Measurements from ENCODE around the gene FOXC2.

Gene FOXC2

DNA sequence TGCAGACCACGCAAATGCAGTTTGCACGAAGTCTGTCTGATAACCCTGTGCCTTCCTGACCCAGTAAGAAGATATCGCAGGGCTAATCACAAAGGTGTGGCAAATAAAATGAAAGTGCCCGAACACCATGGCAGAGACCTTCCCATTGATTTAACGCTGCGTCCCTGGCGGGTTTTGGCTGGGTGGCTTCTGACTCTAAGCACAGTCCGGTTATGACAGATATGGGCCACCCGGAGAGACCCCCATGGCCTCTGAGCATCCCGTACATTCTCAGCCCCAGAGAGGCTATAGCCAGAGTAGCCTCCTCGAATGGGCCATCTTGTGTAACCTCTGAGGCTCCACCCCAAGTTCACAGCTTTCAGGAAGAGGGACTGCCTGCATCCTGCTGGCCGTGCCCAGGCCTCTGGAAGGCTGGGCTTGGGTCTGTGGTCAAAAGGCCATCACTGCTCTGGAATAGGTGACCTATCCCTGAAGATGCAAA, 5.5 kb downstream of the FOXC2 start:
- Histone ChIP-seq H2AFZ (ENCODE audit: low read depth, low read length) (no peak overlapping the region), H3K36me3 (ENCODE audit: insufficient read depth, low read length) (no peaks in the 10 kb centered on the region), H3K4me2 (ENCODE audit: insufficient read depth, low read length) (no peak overlapping the region), H3K9me3 (ENCODE audit: insufficient read depth, low read length, severe bottlenecking) (no peaks in the 10 kb centered on the region), H3K4me1 (ENCODE audit: insufficient read depth, low read length) (no peaks in the 10 kb centered on the region), H3K27me3 (ENCODE audit: insufficient read depth, low read length, poor library complexity) (no peaks in the 10 kb centered on the region), H3K27ac (ENCODE audit: low read length) (no peak overlapping the region), H3K4me3 (ENCODE audit: low read depth in 1 of 2, low read length in 2 of 2) (no peak overlapping the region), H3K9ac (ENCODE audit: low read depth, low read length) (no peak overlapping the region), H3K79me2 (ENCODE audit: insufficient read depth, low read length) (no peaks in the 10 kb centered on the region), H4K20me1 (ENCODE audit: insufficient read depth, low read length) (no peaks in the 10 kb centered on the region)
- TF ChIP-seq, protein P1, sequence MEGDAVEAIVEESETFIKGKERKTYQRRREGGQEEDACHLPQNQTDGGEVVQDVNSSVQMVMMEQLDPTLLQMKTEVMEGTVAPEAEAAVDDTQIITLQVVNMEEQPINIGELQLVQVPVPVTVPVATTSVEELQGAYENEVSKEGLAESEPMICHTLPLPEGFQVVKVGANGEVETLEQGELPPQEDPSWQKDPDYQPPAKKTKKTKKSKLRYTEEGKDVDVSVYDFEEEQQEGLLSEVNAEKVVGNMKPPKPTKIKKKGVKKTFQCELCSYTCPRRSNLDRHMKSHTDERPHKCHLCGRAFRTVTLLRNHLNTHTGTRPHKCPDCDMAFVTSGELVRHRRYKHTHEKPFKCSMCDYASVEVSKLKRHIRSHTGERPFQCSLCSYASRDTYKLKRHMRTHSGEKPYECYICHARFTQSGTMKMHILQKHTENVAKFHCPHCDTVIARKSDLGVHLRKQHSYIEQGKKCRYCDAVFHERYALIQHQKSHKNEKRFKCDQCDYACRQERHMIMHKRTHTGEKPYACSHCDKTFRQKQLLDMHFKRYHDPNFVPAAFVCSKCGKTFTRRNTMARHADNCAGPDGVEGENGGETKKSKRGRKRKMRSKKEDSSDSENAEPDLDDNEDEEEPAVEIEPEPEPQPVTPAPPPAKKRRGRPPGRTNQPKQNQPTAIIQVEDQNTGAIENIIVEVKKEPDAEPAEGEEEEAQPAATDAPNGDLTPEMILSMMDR (IDR thresholded peaks at IDR 0.05; ENCODE audit: borderline replicate concordance, extremely low read depth, low read length, poor library complexity, severe bottlenecking), result no peak
- TF ChIP-seq EZH2 (IDR thresholded peaks at IDR 0.05; ENCODE audit: borderline replicate concordance, low read depth, low read length, severe bottlenecking), result no peak
- no peak for DNase-seq
- no peak for ATAC-seq (ENCODE audit: insufficient read depth, low read depth)

DNA sequence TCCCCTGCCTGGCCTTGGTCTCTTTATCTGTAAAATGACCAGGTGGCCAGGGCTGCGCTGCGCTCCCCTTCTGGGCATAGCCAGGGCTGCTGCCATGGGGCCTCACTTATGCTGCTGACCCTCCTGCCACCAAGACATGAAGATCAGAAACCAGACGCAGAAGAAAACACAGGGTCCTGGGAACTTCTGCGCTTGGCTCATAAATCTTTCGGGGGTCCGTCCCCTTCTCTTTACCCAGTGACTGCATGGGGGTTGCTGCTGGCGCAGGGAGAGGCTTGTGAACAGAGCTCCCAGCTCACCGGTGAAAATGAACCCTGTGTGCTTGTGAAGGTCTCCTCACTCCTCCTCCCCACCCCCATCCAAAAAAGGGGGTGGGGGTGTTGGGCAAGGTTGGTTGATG, 6.0 kb downstream of the FOXC2 start:
- no peak overlapping the region for H3K9ac ChIP-seq (ENCODE audit: low read depth, low read length)
- no peak overlapping the region for H3K4me3 ChIP-seq (ENCODE audit: low read depth in 1 of 2, low read length in 2 of 2)
- no peaks in the 10 kb centered on the region for H3K79me2 ChIP-seq (ENCODE audit: insufficient read depth, low read length)
- H3K27me3 ChIP-seq (ENCODE audit: insufficient read depth, low read length, poor library complexity), result no peaks in the 10 kb centered on the region
- H3K27ac ChIP-seq (ENCODE audit: low read length), result no peak overlapping the region
- no peak overlapping the region for H3K4me2 ChIP-seq (ENCODE audit: insufficient read depth, low read length)
- TF ChIP-seq, protein P1 (IDR thresholded peaks at IDR 0.05; ENCODE audit: borderline replicate concordance, extremely low read depth, low read length, poor library complexity, severe bottlenecking), result no peak
- no peak for TF ChIP-seq EZH2 (IDR thresholded peaks at IDR 0.05; ENCODE audit: borderline replicate concordance, low read depth, low read length, severe bottlenecking)
- no peaks in the 10 kb centered on the region for H3K9me3 ChIP-seq (ENCODE audit: insufficient read depth, low read length, severe bottlenecking)
- no peaks in the 10 kb centered on the region for H4K20me1 ChIP-seq (ENCODE audit: insufficient read depth, low read length)
- H2AFZ ChIP-seq (ENCODE audit: low read depth, low read length), result no peak overlapping the region
- no peak for DNase-seq
- H3K36me3 ChIP-seq (ENCODE audit: insufficient read depth, low read length), result no peaks in the 10 kb centered on the region
- H3K4me1 ChIP-seq (ENCODE audit: insufficient read depth, low read length), result no peaks in the 10 kb centered on the region
- no peak for ATAC-seq (ENCODE audit: insufficient read depth, low read depth)

DNA sequence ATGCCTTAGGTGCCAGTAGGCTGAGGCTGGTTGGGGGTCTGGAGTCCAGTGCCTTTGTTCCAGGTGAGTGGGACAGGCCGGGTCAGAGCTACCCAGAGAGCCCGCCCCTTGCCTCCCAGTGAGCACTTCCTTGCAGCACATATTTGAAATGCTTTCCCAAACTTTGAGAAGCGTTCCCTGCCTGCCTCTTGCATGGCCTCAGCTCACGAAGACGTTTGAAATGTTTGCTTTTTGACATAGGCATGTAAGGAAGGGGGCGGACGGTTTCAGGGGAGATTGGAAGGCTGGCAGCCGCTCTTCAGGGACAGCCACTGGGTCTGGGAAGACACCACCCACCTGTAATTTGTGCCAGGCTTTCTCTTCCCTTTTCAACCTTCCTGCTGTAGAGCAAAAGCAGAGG, 6.6 kb downstream of the FOXC2 start:
- ATAC-seq (ENCODE audit: insufficient read depth, low read depth) (no peak), DNase-seq (no peak)
- Histone ChIP-seq H3K79me2 (ENCODE audit: insufficient read depth, low read length) (no peaks in the 10 kb centered on the region), H3K9me3 (ENCODE audit: insufficient read depth, low read length, severe bottlenecking) (no peaks in the 10 kb centered on the region), H3K9ac (ENCODE audit: low read depth, low read length) (no peak overlapping the region), H3K27ac (ENCODE audit: low read length) (no peak overlapping the region), H3K4me1 (ENCODE audit: insufficient read depth, low read length) (no peaks in the 10 kb centered on the region), H2AFZ (ENCODE audit: low read depth, low read length) (no peak overlapping the region), H3K4me3 (ENCODE audit: low read depth in 1 of 2, low read length in 2 of 2) (no peak overlapping the region), H3K36me3 (ENCODE audit: insufficient read depth, low read length) (no peaks in the 10 kb centered on the region), H3K4me2 (ENCODE audit: insufficient read depth, low read length) (no peak overlapping the region), H3K27me3 (ENCODE audit: insufficient read depth, low read length, poor library complexity) (no peaks in the 10 kb centered on the region), H4K20me1 (ENCODE audit: insufficient read depth, low read length) (no peaks in the 10 kb centered on the region)
- no peak for TF ChIP-seq EZH2 (IDR thresholded peaks at IDR 0.05; ENCODE audit: borderline replicate concordance, low read depth, low read length, severe bottlenecking)
- TF ChIP-seq, protein P1 (IDR thresholded peaks at IDR 0.05; ENCODE audit: borderline replicate concordance, extremely low read depth, low read length, poor library complexity, severe bottlenecking), result no peak
